Large intestine (tissue), 3 donors: ENCODE measurements around the gene SEL1L3. TPM values are rescaled to one million over a fixed set of nuclear protein-coding genes. Genes with fewer than 3 reads are reported as not detected.
A peak's percentile ranks its signal among the peaks of the same experiment; 100 is the strongest.

Experiments
- DNase-seq, 2 donors: peaks; one replicate each; pipeline versions ENCODE4 v3.0.0 to v3.0.0-alpha.2; 2013
- H3K27ac ChIP-seq: one replicate; pipeline ENCODE4 v1.5.1; 2013; ENCODE audit warnings: low read length
- H3K27me3 ChIP-seq: 2 replicates; pipeline ENCODE4 v1.6.1; 2013; ENCODE audit warnings: low read length; ENCODE audit not compliant: control insufficient read depth, insufficient read depth
- H3K36me3 ChIP-seq: 2 replicates; pipeline ENCODE4 v1.6.1; 2013; ENCODE audit warnings: low read length; ENCODE audit not compliant: control insufficient read depth, insufficient read depth
- H3K4me1 ChIP-seq: one replicate; pipeline ENCODE4 v1.6.1; 2013; ENCODE audit warnings: low read length; ENCODE audit not compliant: control insufficient read depth, insufficient read depth
- H3K4me3 ChIP-seq: one replicate; pipeline ENCODE4 v1.5.1; 2013; ENCODE audit warnings: low read length
- H3K9me3 ChIP-seq: one replicate; pipeline ENCODE4 v1.6.1; 2013; ENCODE audit warnings: mild to moderate bottlenecking, low read depth, low read length, moderate library complexity; ENCODE audit not compliant: control insufficient read depth
- WGBS: methylation state at CpG from one replicate; pipeline ENCODE4 v1.1.5; 2013; ENCODE audit warnings: low lambda C conversion rate; ENCODE audit not compliant: insufficient coverage; 5-methylcytosine and 5-hydroxymethylcytosine counted together
- polyA plus RNA-seq: library from polyadenylated mRNA; unstranded; fragments of 120-200 nt; gene quantifications from one replicate; pipeline ENCODE4 v1.2.1, GENCODE V29; 2013

The SEL1L3 gene
- polyA plus RNA-seq, 1 donor = 58.7 TPM

DNA sequence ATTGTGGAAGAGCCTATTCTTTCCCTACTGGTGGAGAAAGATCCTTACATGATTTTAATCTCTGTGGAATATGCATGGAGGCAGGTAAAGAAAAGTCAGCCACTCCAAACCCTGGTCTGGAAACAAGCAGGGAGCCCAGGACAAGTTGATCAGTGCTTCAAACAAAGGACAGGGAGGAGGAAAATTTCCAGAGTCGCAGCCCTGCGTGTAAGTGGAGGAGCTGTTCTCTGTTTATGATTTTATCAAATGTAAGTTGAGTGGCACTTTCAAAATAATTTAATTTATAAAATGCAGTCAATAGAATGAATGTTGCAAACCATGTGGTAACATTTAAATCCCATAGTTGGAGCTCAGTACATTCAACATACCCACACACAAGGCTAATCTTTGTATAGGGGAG, 150.2 kb downstream of the SEL1L3 start:
- Histone ChIP-seq H3K9me3 (no peaks in the 10 kb centered on the region), H3K27me3 (no peaks in the 10 kb centered on the region), H3K4me3 (no peak overlapping the region), H3K36me3 (no peaks in the 10 kb centered on the region), H3K4me1 (no peaks in the 10 kb centered on the region), H3K27ac (no peak overlapping the region)
- no CpG with 5 or more reads among the region's 2 CpGs for WGBS
- no peak for DNase-seq

DNA sequence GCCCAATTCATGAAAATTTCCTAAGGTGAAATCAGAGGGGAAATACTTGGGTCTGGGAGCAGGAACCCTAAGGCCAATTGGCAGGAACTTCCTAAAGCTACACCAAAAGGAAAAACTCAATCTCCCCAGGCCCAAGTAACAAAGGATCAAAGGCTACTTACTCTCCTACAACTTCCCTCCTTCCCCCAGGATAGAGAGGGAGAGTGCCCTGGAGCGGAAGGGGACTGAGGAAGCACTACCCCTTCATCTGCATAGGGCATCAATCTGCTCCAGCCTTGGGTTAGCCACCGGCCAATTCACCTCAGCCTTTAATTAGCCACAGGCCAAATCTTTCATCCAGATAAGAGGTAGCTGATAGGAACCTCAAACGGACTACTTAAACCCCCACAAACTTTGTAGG, 152.2 kb downstream of the SEL1L3 start:
- 57% methylated on average over 1 of the region's 3 CpGs for WGBS
- Histone ChIP-seq H3K27me3 (no peaks in the 10 kb centered on the region), H3K4me3 (no peak overlapping the region), H3K4me1 (no peaks in the 10 kb centered on the region), H3K36me3 (no peaks in the 10 kb centered on the region), H3K9me3 (no peaks in the 10 kb centered on the region), H3K27ac (no peak overlapping the region)
- DNase-seq = no peak

DNA sequence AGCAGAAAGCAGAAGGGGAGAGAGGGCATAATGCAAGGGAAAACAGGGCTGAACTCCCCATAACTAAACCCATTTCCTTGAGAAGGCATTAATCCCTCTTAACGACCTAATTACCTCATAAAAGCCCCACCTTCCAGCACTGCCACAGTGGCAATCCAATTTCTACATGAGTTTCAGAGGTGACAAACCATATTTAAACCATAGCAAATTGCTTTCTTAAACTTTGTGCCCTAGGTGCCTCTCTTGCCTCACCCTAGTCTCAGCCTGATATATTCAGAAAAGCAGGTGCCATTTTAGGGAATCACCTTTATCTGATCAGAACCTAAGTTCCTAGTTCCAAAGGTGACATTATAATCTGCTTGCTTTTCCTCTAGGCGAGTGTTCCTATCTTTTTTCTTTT, 158.3 kb downstream of the SEL1L3 start:
- peak; percentile 13 to 53 for DNase-seq
- no peak overlapping the region for H3K4me3 ChIP-seq
- WGBS = no CpG with 5 or more reads among the region's 2 CpGs
- H3K4me1 ChIP-seq = no peaks in the 10 kb centered on the region
- no peaks in the 10 kb centered on the region for H3K27me3 ChIP-seq
- no peak overlapping the region for H3K27ac ChIP-seq
- H3K36me3 ChIP-seq = no peaks in the 10 kb centered on the region
- H3K9me3 ChIP-seq = no peaks in the 10 kb centered on the region

DNA sequence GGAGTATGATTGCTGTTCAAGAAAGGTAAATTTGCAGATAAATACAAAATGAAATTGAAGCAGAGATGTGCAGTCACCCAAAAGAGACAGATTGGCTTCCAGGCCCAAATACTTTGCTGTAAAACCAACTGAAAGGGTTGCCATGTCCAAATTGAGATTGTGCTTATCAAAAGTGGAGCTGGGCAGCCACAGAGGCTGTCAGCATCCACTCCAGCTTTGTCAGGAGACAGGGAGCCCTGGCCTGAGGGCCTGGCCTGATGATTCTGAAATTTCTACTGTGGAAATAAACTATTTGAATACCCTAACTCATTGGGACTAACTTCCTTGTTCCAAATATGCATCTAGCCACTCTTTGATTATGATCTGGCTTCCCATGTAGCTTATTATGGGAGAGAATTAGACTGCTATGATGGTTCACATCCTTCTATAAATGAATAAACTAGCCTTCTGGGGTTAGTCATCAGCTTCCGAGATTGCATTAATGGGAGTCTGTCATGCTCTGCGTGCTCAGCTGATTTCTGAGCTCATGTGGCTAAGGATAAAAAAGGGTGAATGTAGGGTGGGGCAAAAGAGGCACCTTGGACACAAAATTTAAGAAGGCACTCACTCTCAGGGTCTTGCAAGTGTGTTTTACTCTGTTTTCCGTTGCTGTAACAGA, 158.9 kb downstream of the SEL1L3 start:
- DNase-seq = no peak
- WGBS = no CpG with 5 or more reads among the region's 3 CpGs
- H3K27ac ChIP-seq = no peak overlapping the region

DNA sequence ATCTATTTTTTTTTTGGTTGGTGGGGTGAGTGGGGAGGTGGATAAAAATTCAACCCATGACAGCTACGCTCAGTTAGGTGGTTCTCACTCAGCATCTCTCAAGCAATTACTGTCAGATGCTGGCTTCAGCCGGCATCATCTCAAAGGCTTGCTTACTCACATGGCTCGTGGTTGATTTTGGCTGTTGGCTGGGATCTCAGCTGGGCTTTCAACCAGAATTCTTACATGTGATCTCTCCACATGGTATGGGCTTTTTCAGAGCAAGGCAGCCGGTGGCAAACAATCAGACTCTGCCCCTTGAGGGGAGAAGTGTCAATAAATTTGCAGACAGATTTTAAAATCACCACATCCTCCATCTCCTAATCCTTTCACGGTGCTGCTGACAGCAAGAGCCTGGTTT, 159.9 kb downstream of the SEL1L3 start:
- H3K36me3 ChIP-seq = no peaks in the 10 kb centered on the region
- no peak overlapping the region for H3K27ac ChIP-seq
- DNase-seq = no peak
- no peak overlapping the region for H3K4me3 ChIP-seq
- no peaks in the 10 kb centered on the region for H3K4me1 ChIP-seq
- H3K27me3 ChIP-seq = no peaks in the 10 kb centered on the region
- H3K9me3 ChIP-seq = no peaks in the 10 kb centered on the region
- 50% methylated on average over 1 of the region's 5 CpGs for WGBS

More for the DNA sequence above, 158.9 kb downstream of the SEL1L3 start:
- Histone ChIP-seq H3K4me1 (no peaks in the 10 kb centered on the region), H3K4me3 (no peak overlapping the region), H3K9me3 (no peaks in the 10 kb centered on the region), H3K27me3 (no peaks in the 10 kb centered on the region), H3K36me3 (no peaks in the 10 kb centered on the region)

DNA sequence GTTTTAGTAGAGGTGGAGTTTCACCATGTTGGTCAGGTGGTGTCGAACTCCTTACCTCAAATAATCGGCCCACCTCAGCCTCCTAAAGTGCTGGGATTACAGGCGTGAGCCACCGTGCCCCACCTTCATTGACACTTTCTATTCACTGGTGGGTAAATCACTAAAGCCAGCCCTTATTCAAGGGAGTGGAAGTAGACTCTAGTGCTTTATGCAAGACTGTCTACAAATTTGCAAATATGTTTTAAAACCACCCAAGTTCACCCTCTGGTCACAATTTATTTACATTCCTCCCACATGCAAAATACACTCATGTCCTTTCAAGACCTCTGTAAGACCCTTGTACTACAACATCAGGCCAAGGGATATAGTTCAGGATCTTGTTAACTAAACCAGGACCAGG, 162.1 kb downstream of the SEL1L3 start:
- Histone ChIP-seq H3K9me3 (no peaks in the 10 kb centered on the region), H3K36me3 (no peaks in the 10 kb centered on the region), H3K4me3 (no peak overlapping the region), H3K27ac (no peak overlapping the region), H3K4me1 (peaks cover 3% of the 10 kb centered on the region), H3K27me3 (no peaks in the 10 kb centered on the region)
- DNase-seq = no peak
- WGBS = 92% methylated on average over 2 of the region's 4 CpGs

DNA sequence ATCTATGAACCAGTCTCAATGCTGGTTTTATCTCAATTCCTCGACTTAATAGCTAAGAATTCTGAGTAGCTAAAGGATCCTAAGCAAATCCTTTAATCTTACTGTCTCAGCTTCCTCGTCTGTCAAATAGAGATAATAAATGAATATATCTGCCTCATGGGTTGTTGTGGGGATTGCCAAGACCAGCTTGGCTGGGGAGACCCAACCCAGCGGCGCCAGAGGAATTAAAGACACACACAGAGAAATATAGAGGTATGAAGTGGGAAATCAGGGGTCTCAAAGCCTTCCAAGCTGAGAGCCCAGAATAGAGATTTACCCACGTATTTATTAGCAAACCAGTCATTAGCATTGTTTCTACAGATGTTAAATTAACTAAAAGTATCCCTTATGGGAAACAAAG, 165.3 kb downstream of the SEL1L3 start:
- Histone ChIP-seq H3K9me3 (no peaks in the 10 kb centered on the region), H3K27me3 (no peaks in the 10 kb centered on the region), H3K27ac (no peak overlapping the region), H3K36me3 (no peaks in the 10 kb centered on the region), H3K4me3 (no peak overlapping the region), H3K4me1 (peaks cover 10% of the 10 kb centered on the region)
- no peak for DNase-seq
- 70% methylated on average over 2 of the region's 5 CpGs for WGBS

Other genes with a start within 250 kb of the SEL1L3 start
- 2.0 TPM for gene SLC34A2, start 207.1 kb downstream of the SEL1L3 start, polyA plus RNA-seq
- 49.0 TPM for gene SMIM20, start 51.2 kb upstream of the SEL1L3 start, polyA plus RNA-seq